ENCODE data around the gene TNFSF13.

The TNFSF13 gene, protein sequence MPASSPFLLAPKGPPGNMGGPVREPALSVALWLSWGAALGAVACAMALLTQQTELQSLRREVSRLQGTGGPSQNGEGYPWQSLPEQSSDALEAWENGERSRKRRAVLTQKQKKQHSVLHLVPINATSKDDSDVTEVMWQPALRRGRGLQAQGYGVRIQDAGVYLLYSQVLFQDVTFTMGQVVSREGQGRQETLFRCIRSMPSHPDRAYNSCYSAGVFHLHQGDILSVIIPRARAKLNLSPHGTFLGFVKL

DNA sequence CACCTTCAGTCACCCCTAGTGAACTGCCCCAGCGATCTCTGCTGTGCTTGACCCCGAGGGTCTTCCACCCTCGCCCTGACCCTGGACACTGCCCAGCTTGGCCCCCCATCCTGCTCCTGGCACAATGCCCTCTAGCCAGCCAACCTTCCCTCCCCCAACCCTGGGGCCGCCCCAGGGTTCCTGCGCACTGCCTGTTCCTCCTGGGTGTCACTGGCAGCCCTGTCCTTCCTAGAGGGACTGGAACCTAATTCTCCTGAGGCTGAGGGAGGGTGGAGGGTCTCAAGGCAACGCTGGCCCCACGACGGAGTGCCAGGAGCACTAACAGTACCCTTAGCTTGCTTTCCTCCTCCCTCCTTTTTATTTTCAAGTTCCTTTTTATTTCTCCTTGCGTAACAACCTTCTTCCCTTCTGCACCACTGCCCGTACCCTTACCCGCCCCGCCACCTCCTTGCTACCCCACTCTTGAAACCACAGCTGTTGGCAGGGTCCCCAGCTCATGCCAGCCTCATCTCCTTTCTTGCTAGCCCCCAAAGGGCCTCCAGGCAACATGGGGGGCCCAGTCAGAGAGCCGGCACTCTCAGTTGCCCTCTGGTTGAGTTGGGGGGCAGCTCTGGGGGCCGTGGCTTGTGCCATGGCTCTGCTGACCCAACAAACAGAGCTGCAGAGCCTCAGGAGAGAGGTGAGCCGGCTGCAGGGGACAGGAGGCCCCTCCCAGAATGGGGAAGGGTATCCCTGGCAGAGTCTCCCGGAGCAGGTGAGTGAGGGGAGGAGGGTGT is at the start of gene TNFSF13:
Gene TNFSF13, plus strand, starts transcription at position 207 of the 776 bp plus-strand sequence. Its CDS starts 290 bp downstream, at position 497.
- DNase-seq: no peak

DNA sequence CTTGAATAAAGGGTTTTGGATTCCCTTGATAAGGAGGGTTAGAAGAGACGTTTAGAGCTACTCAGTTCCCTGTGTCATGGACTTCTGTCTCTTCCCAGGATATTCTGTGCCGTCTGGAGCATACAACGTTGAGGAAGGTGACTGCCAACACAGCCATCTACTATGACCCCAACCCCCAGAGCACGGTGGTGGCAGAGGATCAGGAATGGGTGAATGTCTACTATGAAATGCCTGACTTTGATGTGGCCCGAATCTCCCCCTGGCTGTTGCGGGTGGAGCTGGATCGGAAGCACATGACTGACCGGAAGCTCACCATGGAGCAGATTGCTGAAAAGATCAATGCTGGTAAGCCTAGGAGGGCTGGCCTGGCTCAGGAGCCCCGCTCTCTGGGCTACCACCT is 49.7 kb upstream of the TNFSF13 start:
- no peak for DNase-seq

DNA sequence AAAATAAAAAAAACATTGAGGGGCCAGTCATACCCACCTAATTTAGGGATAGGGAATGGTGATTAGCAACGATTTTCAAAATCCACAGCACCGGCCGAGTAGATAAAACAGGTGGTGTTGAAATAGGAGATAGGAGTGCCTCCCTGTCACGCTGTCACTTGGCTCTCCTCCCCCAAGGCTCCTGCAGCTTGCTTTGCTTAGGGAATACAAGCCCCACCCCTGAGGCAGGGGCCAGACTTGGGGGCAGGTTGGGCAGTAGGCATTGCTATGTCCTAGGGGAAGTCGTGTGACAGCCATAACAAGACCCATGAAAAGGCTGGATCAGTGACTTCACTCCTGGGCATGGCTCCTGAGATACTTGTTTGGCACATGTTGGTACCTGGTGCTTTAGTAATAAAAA is 48.6 kb upstream of the TNFSF13 start:
- no peak for DNase-seq

DNA sequence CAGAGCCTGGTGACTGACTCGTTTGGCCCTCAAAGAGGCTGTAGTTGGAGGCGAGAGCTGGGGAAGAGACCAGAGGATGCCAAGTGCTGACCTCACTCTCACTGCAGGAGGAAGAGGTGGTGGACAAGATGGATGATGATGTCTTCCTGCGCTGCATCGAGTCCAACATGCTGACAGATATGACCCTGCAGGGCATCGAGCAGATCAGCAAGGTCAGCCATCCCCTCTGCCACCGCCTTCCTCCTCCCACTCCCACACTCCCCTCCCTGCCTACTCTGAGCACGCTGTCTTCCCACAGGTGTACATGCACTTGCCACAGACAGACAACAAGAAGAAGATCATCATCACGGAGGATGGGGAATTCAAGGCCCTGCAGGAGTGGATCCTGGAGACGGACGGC is 47.4 kb upstream of the TNFSF13 start:
- DNase-seq: no peak

DNA sequence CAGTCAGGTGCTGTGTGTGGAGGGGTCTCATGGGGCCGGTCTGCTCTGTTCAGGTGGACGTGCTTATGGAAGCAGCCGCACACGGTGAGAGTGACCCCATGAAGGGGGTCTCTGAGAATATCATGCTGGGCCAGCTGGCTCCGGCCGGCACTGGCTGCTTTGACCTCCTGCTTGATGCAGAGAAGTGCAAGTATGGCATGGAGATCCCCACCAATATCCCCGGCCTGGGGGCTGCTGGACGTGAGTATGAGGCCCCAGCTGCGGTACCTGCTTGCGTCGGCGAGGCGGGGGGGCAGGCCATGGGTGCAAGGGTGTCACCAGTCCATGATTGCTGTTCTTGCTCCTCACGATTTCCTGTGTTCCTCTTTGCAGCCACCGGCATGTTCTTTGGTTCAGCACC is 46.4 kb upstream of the TNFSF13 start:
- no peak for DNase-seq

DNA sequence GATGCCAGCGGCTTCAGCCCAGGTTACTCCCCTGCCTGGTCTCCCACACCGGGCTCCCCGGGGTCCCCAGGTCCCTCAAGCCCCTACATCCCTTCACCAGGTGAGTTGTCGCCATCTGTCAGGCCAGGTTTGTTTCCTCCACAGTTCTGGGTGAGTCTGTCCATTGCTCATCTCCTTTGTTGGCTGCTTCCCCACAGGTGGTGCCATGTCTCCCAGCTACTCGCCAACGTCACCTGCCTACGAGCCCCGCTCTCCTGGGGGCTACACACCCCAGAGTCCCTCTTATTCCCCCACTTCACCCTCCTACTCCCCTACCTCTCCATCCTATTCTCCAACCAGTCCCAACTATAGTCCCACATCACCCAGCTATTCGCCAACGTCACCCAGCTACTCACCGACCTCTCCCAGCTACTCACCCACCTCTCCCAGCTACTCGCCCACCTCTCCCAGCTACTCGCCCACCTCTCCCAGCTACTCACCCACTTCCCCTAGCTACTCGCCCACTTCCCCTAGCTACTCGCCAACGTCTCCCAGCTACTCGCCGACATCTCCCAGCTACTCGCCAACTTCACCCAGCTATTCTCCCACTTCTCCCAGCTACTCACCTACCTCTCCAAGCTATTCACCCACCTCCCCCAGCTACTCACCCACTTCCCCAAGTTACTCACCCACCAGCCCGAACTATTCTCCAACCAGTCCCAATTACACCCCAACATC is 45.6 kb upstream of the TNFSF13 start:
- no peak for DNase-seq

DNA sequence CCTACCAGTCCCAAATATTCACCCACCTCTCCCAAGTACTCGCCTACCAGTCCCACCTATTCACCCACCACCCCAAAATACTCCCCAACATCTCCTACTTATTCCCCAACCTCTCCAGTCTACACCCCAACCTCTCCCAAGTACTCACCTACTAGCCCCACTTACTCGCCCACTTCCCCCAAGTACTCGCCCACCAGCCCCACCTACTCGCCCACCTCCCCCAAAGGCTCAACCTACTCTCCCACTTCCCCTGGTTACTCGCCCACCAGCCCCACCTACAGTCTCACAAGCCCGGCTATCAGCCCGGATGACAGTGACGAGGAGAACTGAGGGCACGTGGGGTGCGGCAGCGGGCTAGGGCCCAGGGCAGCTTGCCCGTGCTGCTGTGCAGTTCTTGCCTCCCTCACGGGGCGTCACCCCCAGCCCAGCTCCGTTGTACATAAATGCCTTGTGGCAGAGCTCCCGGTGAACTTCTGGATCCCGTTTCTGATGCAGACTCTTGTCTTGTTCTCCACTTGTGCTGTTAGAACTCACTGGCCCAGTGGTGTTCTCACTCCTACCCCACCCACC is 44.6 kb upstream of the TNFSF13 start:
- no peak for DNase-seq

DNA sequence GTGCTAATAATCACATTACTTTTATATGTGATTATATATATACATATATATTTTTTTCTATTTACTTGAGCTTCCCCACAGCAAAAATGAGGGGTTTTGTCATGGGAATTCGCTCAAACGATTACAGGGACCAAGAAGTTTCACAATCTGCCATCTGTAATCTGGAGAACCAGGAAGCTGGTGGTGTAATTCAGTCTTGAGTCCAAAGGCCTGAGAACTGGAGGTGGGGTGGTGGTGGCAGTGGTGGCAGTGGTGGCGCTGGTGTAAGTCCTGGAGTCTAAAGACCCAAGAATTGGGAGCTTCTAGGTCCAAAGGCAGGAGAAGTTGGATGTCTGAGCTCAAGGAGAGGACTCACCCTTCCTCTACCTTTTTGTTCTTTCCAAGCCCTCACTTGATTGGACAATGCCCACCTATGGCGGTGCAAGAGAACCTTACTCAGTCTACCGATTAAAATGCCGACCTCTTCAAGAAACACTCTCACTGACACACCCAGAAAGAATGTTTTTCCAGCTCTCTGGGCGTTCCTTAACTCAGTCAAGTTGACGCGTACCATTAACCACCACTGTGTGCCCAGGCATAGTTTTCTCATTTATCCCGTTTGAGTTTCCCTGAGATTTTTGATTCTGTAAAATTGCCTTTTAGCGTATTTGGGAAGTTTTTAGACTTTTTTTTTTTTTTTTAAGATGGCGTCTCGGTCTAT is 42.5 kb upstream of the TNFSF13 start:
- DNase-seq: no peak

DNA sequence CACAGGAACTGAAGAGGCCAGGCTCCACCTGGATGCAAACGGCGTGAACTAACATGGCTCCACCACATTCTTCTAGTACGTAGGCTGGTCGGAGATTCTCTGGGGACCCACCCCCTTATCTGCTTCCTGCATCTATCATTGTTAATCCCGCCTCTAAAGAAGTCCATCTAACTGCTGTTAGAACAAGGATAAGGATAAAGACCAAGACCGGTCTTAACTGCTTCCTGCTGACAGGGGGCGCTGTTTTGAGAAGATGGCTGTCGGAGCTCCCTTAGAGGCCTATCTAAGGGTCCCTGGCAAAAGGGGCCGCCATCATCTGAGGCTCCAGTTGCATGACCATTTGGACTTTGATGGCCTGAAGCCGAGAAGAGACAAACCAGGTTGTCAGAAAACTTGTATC is 35.5 kb upstream of the TNFSF13 start:
- no peak for DNase-seq

DNA sequence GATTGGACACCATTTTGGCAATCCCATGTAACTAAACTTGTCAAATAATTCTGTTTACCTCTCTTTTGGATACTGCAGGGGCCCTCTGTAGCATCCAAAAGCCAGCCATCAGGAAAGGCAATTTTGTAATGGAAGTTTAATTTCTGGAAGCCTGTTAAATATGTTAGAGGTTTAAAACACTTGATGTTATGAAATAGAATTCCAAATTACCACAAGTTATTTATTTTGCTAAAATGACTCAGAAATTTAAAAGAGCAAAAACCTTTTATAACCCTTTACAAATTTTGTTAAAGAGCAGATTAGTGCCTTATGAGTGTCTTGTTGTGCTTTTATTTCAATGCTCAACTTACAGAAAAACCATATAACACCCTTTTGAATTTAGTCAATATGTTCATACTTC is 29.7 kb upstream of the TNFSF13 start:
- no peak for DNase-seq

DNA sequence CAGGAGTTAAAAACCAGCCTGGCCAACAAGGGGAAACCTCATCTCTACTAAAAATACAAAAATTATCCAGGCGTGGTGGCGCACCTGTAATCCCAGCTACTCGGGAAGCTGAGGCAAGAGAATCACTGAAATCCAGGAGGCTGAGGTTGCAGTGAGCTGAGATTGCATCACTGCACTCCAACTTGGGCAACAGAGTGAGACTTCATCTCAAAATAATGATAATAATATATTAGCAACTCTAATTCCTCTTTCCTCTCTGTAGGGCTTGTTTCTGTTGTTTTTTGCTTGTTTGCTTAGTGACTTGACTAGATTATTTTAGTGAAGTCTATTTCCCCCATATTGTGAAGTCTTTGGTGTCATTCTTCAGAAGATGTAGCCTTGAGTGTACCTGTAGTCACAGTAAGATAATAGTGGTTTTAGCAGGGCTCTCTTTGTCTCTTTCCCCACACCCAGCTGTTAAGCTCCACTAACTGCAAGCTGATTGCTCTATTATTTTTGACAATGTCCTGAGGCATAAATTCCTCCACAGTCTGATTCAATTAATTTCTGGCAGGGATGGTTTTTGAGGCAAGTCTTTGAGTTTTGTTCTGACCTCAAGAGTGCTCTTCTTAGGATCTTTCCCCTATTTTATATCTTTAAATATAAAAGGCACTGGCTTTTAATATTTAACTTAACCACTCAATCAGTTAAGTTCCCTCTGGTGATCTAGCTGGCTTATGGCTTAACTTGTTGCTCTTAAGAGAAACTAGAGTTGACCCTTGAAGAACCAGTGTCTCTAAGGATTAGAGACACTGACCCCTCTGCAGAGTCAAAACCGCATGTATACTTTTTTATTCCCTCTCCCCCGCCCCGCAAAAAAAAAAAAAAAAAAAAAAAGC is 28.3 kb upstream of the TNFSF13 start:
- DNase-seq: no peak

DNA sequence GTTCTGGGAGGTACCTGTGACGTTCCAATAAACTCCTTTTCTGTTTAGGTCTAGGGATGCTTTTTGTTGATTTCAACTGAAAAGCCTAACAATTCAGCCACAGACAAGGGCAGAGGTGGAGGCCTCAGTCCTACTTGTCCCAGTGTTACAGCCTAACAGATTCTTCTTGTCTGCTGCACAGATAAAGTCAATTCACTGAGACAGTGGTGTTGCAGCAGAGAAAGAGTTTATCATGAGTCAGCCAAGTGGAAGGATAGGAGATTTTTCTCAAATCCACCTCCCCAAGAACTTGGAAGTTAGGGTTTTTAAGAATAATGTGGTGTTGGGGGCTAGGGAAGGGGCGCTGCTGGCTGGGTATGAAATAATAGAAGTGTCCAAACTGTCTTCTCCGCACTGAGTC is 20.5 kb upstream of the TNFSF13 start:
- DNase-seq: no peak

DNA sequence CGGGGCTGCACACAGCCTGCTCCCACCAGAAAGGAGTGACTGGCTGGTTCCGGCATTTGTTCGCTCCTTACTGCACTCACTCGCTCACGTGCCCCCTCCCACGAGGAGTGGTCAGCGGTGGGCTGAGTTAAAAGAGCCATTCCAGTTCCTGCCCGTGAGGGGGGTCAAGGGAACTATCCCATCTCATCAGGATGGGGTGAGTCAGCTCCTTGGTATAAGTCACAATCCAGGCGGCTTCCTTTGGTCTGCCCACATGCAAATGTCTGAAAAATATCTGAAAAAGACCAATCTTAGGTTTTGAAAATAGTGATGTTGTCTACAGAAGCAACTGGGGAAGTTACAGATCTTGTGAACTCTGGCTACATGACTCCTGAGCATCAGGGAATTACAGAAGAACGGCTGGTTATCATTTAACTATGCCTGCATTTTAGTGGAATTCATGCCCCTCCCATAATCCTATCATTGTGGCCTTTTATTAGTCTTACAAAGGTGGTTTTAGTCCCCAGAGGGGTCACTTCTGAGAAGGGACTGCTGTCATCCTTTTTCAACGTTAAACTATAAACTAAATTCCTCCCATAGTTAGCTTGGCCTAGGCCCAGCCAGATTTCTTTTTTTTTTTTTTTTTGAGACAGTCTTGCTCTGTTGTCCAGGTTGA is 19.5 kb upstream of the TNFSF13 start:
- no peak for DNase-seq

DNA sequence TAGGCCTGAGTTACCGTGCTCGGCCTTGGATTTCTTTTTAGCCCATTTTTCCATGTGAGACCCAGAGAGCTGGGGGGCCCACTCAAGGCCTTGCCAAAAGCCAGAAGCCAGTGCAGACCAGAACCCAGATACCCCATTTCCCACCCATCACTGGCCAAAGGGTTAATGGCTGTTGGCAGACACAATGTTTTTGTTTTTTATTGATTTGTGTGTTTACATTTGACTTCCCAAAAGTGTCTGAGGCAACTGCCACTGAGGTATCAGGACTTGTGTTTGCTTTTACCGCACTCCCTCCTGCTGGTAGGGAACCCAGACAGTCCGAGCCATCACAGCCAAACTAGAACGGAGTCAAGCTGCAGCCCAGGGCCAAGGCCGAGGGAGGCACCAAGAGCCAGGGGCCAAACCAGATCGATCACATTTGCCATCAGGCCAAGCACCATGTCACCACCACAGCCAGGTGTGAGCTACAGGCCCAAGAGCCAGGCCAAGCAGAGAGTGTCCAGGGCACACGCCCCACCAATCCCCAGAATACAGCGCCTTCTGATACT is 17.4 kb upstream of the TNFSF13 start:
- DNase-seq: no peak

DNA sequence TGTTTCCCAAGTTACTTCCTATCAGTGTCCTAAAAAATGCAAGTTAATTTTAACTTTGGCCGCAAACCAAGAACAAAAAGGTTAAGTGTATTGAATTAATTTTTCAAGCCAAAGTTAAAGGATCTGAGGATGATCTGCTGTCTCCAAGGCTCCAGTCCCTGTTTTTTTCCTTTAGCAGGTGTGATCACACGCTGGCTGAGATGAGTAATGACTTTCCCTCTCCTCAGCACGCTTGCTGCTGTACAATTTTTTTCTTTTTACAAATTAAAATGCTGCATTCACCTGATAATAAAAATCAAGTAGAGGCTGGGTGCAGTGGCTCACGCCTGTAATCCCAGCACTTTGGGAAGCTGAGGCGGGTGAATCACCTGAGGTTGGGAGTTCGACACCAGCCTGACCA is 13.6 kb upstream of the TNFSF13 start:
- DNase-seq: no peak

DNA sequence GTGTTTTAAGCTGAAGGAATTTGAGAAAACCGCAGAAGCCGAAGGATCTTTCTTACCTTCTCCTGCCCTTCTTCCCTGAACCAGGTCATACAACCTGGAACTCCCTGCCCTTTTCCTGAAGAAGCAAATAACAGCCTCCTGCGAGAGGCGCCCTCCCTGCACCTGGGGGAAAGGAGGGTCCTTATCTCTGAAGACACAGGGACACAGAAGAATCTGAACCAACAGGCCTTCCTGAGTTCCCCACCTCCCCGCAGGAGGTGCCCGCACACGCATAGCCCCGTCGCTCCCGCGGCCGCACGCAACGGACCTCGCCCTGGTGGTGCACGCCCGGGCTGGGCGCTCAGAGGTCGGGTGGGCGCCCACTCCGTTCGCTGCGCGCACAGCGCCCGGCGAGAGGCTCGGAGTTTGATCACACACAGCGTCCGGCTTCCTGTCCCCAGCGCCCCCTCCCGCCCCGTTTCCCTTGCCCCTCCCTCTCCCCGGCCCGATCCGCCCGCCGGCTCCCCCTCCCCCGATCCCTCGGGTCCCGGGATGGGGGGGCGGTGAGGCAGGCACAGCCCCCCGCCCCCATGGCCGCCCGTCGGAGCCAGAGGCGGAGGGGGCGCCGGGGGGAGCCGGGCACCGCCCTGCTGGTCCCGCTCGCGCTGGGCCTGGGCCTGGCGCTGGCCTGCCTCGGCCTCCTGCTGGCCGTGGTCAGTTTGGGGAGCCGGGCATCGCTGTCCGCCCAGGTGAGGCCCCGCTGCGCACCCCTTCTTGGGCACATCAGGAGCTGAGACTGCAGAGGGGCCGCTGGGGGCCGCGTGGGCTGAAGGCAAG is 9.8 kb upstream of the TNFSF13 start, which contains the start of gene TNFSF12:
Gene TNFSF12, plus strand, starts transcription at position 474 of the 816 bp plus-strand sequence. Its CDS starts 96 bp downstream, at position 570.
- DNase-seq: no peak

DNA sequence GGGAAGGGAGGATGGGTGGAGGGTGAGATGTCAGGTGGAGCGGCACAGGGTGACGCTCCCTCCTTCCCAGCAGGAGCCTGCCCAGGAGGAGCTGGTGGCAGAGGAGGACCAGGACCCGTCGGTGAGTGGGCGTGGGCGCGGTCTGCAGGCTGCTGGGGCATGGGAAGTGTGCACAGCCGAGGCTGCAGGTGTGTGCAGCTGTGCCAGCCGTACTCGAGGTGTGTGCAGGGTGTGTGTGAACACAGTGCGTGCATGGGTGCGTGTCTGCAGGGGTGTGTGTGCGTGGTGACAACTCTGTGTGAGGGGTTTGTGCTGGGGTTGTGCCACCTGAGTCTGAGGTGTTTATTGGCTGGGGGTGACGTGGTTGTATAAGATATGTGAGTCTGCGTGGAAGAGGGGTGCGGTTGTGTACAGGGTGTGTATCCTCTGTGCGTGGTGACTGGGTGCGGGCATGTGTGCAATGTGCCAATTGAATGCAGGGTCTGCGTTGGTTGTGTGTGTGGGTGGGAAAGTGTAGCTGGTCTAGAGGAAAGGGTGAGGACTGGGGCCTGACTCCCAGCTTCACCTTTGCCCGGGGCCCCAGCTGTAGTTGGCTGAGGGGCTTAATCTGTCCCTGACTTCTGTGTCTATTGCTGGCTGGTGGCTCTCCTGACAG is 9.0 kb upstream of the TNFSF13 start:
- no peak for DNase-seq

DNA sequence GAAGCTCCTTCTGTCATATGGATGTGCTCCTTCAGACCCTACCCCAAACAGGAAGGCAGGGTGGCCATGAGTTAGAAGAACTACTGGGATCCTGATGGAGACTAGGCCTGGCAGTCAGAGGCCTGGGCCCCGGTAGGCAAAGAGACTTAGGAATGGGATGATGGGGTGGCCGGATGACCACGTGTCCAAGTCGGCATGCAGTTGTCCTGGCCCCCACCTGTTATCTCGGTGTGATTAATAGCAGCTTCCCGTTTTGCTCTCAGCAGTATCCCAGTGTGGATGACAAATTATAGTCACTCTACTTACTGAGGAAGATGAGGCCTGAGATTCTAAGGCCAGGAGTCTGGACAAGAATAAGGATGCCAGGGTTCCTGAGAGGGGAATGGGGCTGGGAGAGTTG is 8.2 kb upstream of the TNFSF13 start:
- no peak for DNase-seq

DNA sequence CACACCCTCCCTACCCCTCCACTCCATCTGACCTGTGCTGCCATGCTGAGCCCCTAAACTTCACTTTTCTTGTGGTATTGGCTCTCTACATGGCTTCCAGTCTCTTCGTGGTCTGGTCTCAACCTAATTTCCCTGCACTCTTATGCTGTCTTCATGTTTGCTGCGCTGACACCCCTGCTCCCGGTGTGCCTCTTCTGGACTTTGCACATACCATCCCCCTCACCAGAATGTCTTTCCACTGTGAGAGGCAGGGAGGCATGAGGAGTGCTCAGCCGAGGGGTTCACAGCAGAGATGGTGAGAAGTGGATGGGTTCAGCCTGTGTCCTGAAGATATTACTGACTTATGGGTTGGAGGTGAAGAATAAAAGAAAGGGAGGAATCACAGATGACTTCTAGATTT is 7.2 kb upstream of the TNFSF13 start:
- no peak for DNase-seq
